Embryonic facial prominence (tissue), 1 donor: ENCODE data around the gene PHF20.
"Not testable (repeated sequence)": the region's sequence is repeated elsewhere in the genome, so short reads cannot be mapped to it uniquely, and the experiment has no call there.

Source experiments
- DNase-seq: peaks from one replicate; pipeline ENCODE4 v3.0.0-alpha.2; 2016; ENCODE audit errors: extremely low spot score

The PHF20 gene

DNA sequence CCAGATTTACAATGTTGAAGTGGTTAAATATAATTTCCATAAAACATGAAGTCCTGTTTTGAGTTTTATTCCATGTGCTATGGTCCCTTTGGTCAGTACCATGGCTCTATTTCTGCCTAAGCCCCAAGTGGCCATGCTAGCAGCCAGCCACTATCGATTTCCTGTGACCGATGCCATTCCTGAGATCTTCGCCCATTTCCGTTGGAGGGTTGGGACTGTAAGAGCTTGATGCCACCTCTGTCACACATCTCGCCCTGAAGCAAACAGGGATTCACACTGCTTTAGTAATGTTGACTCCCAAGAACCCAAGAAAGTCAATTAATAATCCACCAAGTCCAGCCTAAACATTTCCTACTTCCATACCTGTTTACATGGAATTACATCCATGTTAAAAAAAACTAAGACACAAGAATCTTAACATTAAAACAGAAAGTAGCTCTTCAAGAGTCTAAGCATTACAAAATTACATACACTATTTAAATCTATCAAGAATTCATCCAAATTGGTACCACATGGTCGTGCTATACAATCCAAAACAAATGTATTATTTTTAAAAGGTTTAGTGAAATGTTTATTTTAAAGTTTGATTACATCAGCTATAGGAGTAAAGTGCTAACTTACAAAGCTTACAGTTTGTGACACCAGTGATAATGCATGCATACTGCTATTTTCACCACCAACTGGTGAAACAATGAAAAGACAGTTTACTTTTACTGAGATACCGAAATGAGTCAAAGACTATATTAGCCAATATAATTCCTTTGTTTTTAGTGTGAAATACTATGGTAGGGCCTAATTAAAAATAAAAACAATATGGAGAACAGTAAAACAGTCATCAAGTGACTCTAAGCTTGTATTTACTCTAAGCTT, 32.3 kb upstream of the PHF20 start:
- DNase-seq = no peak

GRCh38 chr20:35741892-35742740, 29.7 kb upstream of the PHF20 start, which contains the start of gene RBM39:
RBM39 (minus strand) TSS chr20:35742260; CDS start chr20:35740874, 1,386 bp downstream.
- peak; percentile 100 for DNase-seq

DNA sequence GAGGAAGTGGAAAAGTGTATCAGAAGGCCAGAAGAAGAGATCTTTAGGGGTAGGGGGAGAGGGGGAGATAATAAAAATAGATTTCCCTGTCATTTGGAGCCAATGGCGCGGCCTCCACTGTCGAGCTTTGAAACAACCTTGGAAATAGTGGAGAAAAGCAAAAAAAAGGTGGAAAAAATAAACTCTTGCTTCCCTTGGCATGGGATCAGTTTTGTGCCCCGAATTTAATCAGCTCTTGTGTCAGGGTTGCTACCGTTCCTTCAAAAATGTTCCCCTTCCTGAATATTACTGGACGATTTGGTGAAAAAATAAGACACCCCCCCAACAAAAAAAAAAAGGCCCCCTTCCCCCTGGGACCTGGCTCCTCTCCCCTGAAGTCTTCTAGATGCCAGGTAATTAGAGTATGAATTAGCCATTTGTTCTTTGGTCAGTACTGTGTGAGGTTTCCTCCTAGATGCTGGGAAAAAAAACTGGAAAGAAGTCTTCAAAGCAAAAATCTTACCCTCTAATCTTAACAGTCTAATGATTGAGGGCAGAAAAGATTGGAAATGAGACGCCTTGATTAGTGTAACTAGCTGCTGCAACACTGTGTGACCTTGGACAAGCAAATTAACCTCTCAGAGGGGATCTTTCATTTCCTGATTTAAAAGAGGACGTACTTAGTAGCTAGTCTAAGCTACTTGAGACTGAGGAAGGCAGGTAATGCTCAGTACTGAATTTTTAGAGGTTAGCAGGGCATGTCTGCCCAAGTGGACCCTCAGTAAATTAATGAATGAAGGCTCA, 28.9 kb upstream of the PHF20 start:
- no peak for DNase-seq

DNA sequence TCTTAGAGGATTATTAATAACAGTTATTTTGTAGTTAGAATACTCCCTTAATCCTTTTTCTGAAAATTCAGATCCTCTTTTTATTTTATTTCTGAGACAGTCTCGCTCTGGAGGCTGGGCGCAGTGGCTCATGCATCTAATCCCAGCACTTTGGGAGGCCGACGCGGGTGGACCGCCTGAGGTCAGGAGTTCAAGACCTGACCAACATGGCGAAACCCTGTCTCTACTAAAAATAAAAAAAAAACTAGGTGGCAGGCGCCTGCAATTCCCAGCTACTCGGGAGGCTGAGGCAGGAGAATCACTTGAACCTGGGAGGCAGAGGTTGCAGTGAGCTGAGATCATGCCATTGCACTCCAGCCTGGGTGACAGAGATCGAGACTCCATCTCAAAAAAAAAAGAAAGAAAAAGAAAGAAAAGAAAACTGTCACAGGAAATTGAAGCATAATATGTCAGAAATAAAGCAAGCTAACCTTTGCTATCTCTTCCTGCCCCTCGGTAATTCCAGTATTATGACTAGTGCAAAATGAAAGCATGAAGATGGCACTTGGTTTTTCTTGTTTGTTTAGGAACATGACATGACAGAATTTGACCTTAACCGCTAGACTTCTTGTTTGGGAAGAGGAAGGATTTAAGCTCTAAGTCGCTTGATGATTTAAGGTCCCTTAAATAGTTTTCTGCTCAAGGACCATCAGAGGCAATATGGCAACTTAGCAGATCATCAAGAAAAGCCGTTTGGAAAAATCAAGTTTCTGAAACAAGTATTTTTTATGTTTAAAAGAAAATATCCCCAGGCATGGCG, 27.9 kb upstream of the PHF20 start:
- no peak for DNase-seq

DNA sequence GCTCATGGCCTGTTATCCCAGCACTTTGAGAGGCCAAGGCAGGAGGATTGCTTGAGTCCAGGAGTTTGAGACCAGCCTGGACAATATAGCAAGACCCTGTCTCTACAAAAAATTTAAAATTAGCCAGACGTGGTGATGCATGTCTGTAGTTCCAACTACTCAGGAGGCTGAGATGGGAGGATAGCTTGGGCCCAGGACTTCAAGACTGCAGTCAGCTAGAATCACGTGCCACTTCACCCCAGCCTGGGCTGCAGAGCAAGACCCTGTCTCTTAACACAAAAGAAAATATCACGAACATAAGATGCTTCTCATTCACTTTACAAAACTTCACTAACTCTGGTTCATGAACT, 27.3 kb upstream of the PHF20 start:
- DNase-seq = not testable (repeated sequence)

- DNase-seq = no peak
Observed at GRCh38 chr20:35750611-35751010, 21.2 kb upstream of the PHF20 start.

DNA sequence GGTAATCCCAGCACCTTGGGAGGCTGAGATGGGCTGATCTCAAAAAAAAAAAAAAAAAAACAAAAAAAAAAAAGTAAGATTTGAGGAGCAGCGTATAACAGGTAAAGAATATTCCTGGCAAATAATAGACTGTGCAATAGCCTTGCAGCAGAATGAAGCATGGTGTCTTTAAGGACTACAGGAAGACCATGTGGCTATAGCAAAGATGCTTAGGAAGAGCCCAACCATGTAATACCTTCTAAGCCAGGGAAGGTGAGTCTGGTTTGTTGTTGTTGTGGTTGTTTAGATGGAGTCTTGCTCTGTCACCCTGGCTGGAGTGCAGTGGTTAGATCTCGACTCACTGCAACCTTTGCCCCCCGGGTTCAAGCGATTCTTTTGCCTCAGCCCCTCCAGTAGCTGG, 15.4 kb upstream of the PHF20 start:
- no peak for DNase-seq

DNA sequence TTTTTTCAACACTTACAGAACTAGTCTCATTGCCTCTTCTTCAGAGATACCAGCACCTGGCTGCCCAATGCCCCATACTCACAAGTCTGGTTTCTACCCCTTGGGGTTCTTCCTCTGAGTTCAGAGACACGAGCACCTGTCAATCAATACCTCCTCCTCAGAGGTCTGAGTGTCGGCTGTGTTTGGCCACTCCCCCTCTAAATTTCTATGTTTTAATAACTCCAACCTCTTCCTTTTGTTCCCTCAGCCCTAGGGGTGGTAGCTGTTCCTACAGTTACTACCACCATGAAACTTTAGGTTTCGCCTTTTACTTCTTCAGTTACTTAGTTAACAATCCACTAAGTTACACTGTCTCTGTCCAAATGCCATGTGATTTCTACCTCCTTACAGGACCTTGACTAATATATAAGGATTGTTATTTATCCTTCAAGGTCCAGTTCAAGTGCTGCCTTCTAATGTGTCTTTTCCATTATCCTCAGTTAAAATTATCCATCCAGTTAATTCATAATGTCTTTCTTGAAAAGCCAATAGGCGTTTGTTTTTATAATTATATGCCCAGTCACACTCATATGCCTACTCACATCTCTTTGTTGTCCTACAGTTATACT, 14.6 kb upstream of the PHF20 start:
- DNase-seq = no peak

- not testable (repeated sequence) for DNase-seq
Observed at GRCh38 chr20:35761548-35761947, 10.3 kb upstream of the PHF20 start.

- no peak for DNase-seq
Observed at GRCh38 chr20:35762461-35762860, 9.4 kb upstream of the PHF20 start.

GRCh38 chr20:35764936-35765335, 6.9 kb upstream of the PHF20 start:
- DNase-seq = not testable (repeated sequence)

DNA sequence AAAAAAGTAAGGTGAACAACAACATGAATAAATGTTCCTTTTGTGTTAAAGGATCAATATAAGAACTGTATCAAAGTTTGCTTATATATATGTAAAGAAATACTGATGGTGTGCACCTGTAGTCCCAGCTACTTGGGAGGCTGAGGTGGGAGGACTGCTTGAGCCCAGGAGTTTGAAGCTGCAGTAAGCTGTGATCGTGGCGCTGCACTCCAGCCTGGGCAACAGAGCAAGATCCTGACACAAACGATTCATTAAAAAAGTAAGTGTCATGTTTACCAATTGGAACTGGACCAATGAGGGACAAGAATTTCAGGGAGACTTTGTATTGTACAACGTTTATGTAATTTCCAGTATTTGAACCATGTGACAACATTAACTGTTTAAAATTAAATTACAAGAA, 5.0 kb upstream of the PHF20 start:
- no peak for DNase-seq

DNA sequence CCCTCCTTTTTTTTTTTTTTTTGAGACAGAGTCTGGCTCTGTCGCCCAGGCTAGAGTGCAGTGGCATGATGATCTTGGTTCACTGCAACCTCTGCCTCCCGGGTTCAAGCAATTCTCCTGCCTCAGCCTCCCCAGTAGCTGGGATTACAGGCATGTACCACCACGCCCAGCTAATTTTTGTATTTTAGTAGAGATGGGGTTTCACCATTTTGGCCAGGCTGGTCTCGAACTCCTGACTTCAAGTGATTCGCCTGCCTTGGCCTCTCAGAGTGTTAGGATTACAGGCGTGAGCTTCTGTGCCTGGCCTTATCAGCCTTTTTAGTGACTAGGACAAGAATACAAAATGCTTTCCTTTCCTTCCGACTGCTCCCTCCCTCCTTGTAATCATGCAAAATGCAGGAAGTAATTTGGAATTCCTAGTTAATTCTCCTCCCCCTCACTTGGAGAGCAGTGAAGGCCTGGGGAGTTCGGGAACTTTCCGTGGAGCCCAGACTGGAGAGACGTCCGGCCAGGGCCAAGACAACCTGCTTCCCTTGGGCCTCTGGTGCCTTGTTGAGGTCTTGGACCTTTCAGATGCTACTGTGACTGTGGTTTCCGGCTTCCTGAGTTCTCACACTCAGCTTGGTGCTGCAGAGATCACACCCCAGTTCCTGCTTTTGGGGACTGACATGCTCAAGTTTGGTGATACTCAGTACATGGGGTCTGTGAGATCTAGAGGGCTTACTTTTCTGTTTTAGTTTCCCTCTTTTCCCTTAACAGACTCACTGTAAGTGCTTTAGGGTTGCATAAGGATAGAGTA, 3.9 kb upstream of the PHF20 start:
- no peak for DNase-seq

- peak; percentile 12 for DNase-seq
Observed at GRCh38 chr20:35768731-35769664, 2.8 kb upstream of the PHF20 start.

GRCh38 chr20:35771367-35771688, 487 bp upstream of the PHF20 start:
- no peak for DNase-seq

DNA sequence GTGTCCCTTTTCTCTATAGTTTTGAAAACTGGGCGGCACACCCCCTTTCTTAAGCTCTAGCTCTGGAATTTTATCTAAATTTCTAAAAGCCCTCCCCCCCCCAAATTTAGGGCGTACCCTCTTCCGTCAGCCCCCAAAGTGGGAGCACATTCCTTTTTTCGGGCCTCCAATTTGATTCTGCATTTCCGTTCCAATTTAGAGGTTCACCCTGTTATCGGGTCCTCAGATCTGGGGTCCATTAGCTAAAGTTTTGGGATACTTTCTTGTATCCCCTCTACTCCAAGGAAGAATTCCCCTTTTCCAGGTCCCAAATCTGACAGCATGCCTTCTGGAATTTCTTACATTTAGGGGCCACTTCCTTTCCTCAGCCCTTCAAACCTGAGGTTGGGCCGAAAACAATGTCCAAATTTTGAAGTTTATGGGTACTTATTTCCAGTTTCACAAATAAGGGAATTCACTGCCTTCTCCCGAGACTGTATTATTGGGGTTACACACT, 796 bp downstream of the PHF20 start:
- DNase-seq = no peak

DNA sequence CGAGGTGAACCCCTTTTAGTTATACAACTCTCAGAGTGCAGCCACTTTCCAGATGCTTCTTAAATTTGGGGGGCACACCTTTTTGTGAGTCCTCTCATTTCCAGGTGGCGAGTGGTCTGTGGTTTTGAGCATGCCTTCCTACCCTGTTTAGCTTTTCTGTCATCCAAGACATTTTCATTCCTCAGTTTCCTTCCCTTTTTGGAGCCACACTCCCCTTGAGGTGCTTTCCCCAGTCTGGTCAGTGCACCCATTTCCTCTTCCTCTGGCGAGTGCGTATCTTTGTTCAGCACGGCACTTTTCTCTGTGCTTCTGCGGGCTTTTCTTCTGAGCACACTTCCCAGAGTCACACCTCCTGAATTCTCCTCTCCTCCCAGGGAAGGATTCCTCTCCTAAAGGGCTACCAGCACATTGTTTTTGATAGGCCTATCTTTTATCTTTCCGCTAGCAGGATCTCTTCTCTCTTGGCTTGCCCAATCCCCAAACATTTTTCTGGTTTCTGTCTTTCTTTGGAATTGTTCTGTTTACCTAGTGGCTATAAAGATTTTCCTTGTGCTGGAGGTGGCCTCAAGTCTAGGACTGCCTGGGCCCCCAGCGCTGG, 1.4 kb downstream of the PHF20 start:
- DNase-seq = no peak

- DNase-seq = no peak
Observed at GRCh38 chr20:35774391-35774790, 2.6 kb downstream of the PHF20 start.
